ENCODE results near the gene RASSF3. TPM values are rescaled to one million over a fixed set of nuclear protein-coding genes. Genes with fewer than 3 reads are reported as not detected.
A peak's percentile ranks its signal among the peaks of the same experiment; 100 is the strongest.
"Not testable (repeated sequence)": the region's sequence is repeated elsewhere in the genome, so short reads cannot be mapped to it uniquely, and the experiment has no call there.

Gene RASSF3
- total and polyA plus RNA-seq, 2 experiments from 2014 or later: 20.6 to 39.6 TPM

- Histone ChIP-seq H3K4me3 (peak overlapping the region; percentile 99; the same call in 1 of the 2 replicates), H3K79me2 (replicated peaks; ENCODE audit: insufficient read depth) (peaks cover 69% of the 10 kb centered on the region), H3K27me3 (ENCODE audit: insufficient read depth) (no peaks in the 10 kb centered on the region), H3K4me2 (0 out of 2 replicates have a peak overlapping the region, but pooled peaks have one; percentile 92), H3F3A (replicated peaks; ENCODE audit: low read depth) (peaks cover 5% of the 10 kb centered on the region), H3K36me3 (ENCODE audit: insufficient read depth) (peaks cover 4% of the 10 kb centered on the region; the same call in 1 of the 2 replicates), H4K20me1 (replicated peaks; ENCODE audit: insufficient read depth) (peaks cover 10% of the 10 kb centered on the region), H3K27ac (ENCODE audit: low read depth) (no peak overlapping the region), H3K4me1 (ENCODE audit: insufficient read depth) (peaks cover 29% of the 10 kb centered on the region; the same call in 1 of the 2 replicates), H3K9me2 (ENCODE audit: insufficient read depth) (no peaks in the 10 kb centered on the region), H2AFZ (no peak overlapping the region)
- peaks cover 34% of the 10 kb centered on the region for H3K4me1 Mint-ChIP-seq
- H3K27me3 Mint-ChIP-seq (ENCODE audit: insufficient read depth, low read depth, poor library complexity): peaks cover 5% of the 10 kb centered on the region
- no peak for TF ChIP-seq JUNB (IDR thresholded peaks at IDR 0.05; ENCODE audit: unreplicated experiment)
- TF ChIP-seq ZNF331 (CRISPR knock-in tag; IDR thresholded peaks at IDR 0.05; ENCODE audit: low read depth): no peak
- TF ChIP-seq ZNF462 (CRISPR knock-in tag; IDR thresholded peaks at IDR 0.05): no peak
- no peak for TF ChIP-seq ZNF114 (CRISPR knock-in tag; IDR thresholded peaks at IDR 0.05)
- TF ChIP-seq ETS1 (IDR thresholded peaks at IDR 0.05): no peak
- H3K36me3 Mint-ChIP-seq (ENCODE audit: low read depth): peaks cover 32% of the 10 kb centered on the region; the same call in 2 of the 3 replicates
- no peaks in the 10 kb centered on the region for H3K9me3 Mint-ChIP-seq
- no peak overlapping the region for H3K27ac Mint-ChIP-seq
- DNase-seq (ENCODE audit: low spot score) (no peak), ATAC-seq (no peak)
- peak overlapping the region; percentile 93 for H3K4me3 Mint-ChIP-seq
These were observed 2.5 kb downstream of the RASSF3 start for GRCh38 chr12:64612843-64613242.

GRCh38 chr12:64613775-64614398 lies 3.6 kb downstream of the RASSF3 start:
- not testable (repeated sequence) for ATAC-seq; H3F3A ChIP-seq (replicated peaks; ENCODE audit: low read depth); H3K27me3 Mint-ChIP-seq (ENCODE audit: insufficient read depth, low read depth, poor library complexity); H2AFZ ChIP-seq; DNase-seq (ENCODE audit: low spot score); H3K27ac Mint-ChIP-seq; H3K36me3 ChIP-seq (ENCODE audit: insufficient read depth); H3K4me3 ChIP-seq; H3K4me3 Mint-ChIP-seq; H3K9me3 Mint-ChIP-seq; H3K4me2 ChIP-seq; H3K27ac ChIP-seq (ENCODE audit: low read depth); H3K27me3 ChIP-seq (ENCODE audit: insufficient read depth); H3K9me2 ChIP-seq (ENCODE audit: insufficient read depth)
- H3K4me1 ChIP-seq (ENCODE audit: insufficient read depth): peaks cover 25% of the 10 kb centered on the region; the same call in 1 of the 2 replicates
- H4K20me1 ChIP-seq (replicated peaks; ENCODE audit: insufficient read depth): peaks cover 10% of the 10 kb centered on the region
- Mint-ChIP-seq H3K36me3 (ENCODE audit: low read depth) (peaks cover 32% of the 10 kb centered on the region; the same call in 2 of the 3 replicates), H3K4me1 (peaks cover 29% of the 10 kb centered on the region)
- H3K79me2 ChIP-seq (replicated peaks; ENCODE audit: insufficient read depth): peaks cover 80% of the 10 kb centered on the region
